Measurements from ENCODE around the gene GFRA1.
"Not testable (repeated sequence)": the region's sequence is repeated elsewhere in the genome, so short reads cannot be mapped to it uniquely, and the experiment has no call there.

The GFRA1 gene

DNA sequence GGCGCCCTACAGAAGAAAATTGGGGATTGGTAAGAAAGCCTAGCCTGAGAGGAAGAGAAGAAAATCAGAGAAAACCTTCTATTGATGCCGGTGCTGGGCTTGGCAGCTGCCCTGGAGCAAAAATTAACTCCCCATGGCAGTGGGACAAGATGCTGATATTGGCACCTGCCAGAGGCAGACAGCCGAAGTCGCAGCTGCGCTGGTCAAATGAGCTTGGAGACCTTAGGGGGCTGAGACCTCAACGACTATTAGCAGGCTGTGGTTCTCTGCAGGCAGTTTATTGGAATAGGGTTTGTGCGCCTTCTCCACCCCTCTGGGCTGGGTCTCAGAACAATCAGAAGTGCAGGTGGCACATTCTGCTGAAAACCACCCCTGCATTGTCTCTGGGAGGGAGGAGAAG lies 213.7 kb downstream of the GFRA1 start:
- TF ChIP-seq, protein P1, sequence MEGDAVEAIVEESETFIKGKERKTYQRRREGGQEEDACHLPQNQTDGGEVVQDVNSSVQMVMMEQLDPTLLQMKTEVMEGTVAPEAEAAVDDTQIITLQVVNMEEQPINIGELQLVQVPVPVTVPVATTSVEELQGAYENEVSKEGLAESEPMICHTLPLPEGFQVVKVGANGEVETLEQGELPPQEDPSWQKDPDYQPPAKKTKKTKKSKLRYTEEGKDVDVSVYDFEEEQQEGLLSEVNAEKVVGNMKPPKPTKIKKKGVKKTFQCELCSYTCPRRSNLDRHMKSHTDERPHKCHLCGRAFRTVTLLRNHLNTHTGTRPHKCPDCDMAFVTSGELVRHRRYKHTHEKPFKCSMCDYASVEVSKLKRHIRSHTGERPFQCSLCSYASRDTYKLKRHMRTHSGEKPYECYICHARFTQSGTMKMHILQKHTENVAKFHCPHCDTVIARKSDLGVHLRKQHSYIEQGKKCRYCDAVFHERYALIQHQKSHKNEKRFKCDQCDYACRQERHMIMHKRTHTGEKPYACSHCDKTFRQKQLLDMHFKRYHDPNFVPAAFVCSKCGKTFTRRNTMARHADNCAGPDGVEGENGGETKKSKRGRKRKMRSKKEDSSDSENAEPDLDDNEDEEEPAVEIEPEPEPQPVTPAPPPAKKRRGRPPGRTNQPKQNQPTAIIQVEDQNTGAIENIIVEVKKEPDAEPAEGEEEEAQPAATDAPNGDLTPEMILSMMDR (IDR thresholded peaks at IDR 0.05; ENCODE audit: low read depth, low read length): no peak

DNA sequence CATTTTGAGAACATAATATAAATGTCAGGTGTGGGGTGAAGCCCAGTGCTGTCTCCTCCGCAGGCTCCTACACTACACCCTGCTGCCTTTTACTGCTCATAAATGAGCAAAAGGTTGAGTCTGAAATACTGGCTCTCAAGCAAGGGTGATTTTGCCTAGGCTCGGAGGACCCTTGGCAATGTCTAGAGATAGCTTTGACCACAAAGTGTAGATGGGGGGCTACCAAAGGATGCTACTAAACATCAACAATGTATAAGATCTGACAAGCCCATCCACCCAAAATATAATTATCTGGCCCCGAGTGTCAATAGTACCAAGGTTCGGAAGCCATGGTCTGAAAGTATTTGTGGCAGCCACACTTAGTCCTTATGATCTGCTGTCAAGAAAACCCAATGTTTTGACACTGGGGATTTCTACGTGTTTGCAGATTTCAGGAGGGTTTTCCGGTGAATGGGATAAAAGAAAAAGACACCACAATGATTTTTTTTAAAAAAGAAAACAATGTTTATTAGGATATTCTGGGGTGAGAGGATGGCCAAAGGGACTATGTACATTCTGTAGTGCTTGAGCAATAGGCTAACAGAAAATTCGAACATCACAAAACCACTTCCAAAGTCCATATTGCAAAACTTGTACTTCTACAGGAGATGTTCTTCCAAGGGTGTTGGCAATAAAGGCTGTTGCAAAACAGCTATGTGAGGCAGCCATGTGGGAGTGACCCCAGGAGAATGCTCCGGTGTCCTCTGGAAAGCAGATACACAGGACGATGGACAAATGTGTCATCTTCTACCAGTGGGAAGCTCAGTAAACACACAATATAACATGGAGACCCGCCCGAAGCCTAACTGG lies 216.3 kb downstream of the GFRA1 start:
- TF ChIP-seq, protein P1 (IDR thresholded peaks at IDR 0.05; ENCODE audit: low read depth, low read length): no peak
- H3K4me3 ChIP-seq (ENCODE audit: low read depth, low read length): no peak overlapping the region

More for the DNA sequence above, 213.7 kb downstream of the GFRA1 start:
- no peak overlapping the region for H3K4me3 ChIP-seq (ENCODE audit: low read depth, low read length)

DNA sequence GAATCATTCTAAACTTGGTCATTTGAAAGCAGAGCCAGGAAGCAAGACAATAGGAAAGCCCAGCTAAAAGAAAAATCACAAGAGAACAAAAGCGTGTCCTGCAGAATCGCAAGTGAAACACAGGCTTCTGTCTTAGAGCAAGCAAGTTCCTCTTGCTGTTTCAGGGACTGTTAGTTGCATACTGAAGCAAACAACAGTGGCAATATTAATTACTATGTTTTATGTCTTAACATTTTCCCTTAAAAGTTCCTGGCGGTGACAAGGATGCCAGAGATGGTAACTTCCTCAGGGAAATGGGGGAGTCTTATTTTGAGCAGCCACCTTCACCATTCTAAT lies 217.1 kb downstream of the GFRA1 start:
- TF ChIP-seq, protein P1 (IDR thresholded peaks at IDR 0.05; ENCODE audit: low read depth, low read length): no peak

DNA sequence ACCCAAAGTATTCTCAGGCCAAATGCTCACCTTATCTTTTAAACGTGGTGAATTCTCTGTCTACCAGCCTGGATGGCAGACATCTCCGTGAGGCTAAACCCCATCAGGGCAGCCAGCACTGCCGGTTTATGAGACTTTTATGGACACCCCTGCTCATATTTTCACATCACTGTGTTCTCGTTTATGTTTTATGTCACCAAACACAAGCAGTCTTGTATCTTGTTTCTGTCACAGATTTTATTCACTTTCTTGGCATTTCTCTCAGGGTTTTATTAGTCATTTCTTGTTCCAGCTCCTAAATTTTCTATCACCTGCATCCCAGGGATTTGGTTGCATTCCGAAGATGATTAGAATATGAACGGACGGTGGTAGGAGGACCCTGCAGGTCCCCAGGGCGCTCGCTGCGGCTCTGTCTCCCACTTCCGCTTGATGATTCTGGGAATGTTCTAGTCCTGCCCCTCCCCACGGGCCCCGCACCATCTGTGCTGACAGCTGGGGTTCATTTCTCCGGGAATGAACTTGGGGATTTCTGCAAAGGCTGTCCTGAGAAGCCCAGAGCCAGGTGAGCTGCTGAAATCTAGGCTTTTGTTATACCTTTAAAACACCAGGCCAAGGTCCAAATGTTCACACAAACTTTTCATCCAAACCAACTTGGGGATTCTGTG lies 217.6 kb downstream of the GFRA1 start:
- H3K4me3 ChIP-seq (ENCODE audit: low read depth, low read length): no peak overlapping the region
- TF ChIP-seq, protein P1 (IDR thresholded peaks at IDR 0.05; ENCODE audit: low read depth, low read length): no peak

More for the DNA sequence above, 217.1 kb downstream of the GFRA1 start:
- H3K4me3 ChIP-seq (ENCODE audit: low read depth, low read length): no peak overlapping the region

DNA sequence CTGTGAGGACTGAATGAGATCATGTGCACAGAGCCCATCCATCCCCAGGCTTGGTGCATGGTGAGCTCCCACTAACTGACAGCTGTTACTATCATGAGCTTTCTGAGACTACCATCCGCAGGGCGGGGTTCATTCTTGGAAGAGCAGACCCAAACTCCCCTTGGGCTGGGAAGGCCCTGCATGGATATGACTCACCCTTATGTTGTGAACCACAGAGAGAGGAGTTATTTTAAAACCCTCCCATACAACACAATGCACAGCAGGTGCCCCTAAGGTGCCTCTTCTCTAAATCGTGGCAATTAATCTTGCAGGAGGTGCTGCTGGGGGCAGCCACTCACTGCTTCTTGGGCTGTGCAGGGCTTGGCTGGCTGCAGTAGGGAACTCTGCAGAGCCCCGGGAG lies 219.1 kb downstream of the GFRA1 start:
- TF ChIP-seq, protein P1 (IDR thresholded peaks at IDR 0.05; ENCODE audit: low read depth, low read length): no peak
- H3K4me3 ChIP-seq (ENCODE audit: low read depth, low read length): no peak overlapping the region

DNA sequence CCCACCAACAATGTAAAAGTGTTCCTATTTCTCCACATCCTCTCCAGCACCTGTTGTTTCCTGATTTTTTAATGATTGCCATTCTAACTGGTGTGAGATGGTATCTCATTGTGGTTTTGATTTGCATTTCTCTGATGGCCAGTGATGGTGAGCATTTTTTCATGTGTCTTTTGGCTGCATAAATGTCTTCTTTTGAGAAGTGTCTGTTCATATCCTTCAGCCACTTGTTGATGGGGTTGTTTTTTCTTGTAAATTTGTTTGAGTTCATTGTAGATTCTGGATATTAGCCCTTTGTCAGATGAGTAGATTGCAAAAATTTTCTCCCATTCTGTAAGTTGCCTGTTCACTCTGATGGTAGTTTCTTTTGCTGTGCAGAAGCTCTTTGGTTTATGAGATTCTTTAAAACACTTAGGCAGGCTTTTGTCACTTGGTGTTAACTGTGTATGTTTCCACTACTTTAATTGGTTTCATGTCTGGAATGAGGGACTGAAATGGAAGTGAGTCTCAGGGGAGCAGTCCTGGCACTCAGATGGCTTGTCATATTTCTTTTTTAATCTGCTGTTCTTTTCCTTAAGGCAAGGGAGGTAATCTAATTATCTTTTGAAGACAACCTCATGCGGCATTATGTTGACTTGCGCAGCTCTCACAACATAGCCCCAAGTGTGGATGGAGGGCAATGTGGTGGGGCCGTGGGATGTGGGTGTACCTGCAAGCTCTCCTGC lies 219.8 kb downstream of the GFRA1 start:
- not testable (repeated sequence) for H3K4me3 ChIP-seq (ENCODE audit: low read depth, low read length)

DNA sequence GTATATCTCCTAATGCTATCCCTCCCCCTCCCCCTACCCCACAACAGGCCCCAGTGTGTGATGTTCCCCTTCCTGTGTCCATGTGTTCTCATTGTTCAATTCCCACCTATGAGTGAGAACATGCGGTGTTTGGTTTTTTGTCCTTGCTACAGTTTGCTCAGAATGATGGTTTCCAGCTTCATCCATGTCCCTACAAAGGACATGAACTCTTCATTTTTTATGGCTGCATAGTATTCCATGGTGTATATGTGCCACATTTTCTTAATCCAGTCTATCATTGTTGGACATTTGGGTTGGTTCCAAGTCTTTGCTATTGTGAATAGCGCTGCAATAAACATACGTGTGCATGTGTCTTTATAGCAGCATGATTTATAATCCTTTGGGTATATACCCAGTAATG lies 220.5 kb downstream of the GFRA1 start:
- not testable (repeated sequence) for H3K4me3 ChIP-seq (ENCODE audit: low read depth, low read length)

DNA sequence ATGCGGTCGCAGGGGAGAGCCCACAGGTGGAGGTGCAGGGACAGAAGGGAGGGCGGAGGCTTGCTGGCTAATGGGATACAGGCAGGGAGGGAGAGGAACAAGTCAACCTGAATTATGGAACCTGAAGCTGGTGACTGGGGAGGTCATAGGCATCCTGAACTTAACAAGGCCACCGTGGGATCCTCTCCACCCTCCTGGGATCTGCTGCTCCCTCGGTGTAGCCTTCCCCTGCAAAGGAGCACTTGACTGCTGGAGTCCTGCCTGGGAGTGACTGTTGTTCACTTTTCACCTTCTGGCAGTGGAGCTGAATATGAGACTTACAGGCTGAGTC lies 223.1 kb downstream of the GFRA1 start:
- TF ChIP-seq, protein P1 (IDR thresholded peaks at IDR 0.05; ENCODE audit: low read depth, low read length): no peak
- H3K4me3 ChIP-seq (ENCODE audit: low read depth, low read length): no peak overlapping the region
